GM12892 (cell line): Measurements from ENCODE around the gene NMUR2.

Experiments
- DNase-seq: peaks from one replicate; pipeline ENCODE4 v3.0.0; 2011; ENCODE audit not compliant: insufficient read length
- FAIRE-seq: peaks from 2 replicates; lab custom pipeline; 2011; peaks lifted over from hg19 to GRCh38; lab: Jason Lieb, UNC
- POLR2A ChIP-seq: IDR thresholded peaks from 2 replicates; pipeline ENCODE4 v1.6.1; 2011; ENCODE audit warnings: low read depth, low read length, control low read depth
- POLR2AphosphoS5 ChIP-seq: IDR thresholded peaks from 2 replicates; pipeline ENCODE4 v1.6.1; 2011; ENCODE audit warnings: low read depth, low read length, control low read depth
- TAF1 ChIP-seq: IDR thresholded peaks from 2 replicates; pipeline ENCODE4 v1.6.1; 2011; ENCODE audit warnings: low read depth, mild to moderate bottlenecking, control low read depth, low read length, borderline replicate concordance

Gene NMUR2

GRCh38 chr5:152393441-152393840, 11.6 kb downstream of the NMUR2 start:
- FAIRE-seq (no peak), DNase-seq (no peak)
- TF ChIP-seq TAF1 (no peak), POLR2A (no peak), POLR2AphosphoS5 (no peak)

DNA sequence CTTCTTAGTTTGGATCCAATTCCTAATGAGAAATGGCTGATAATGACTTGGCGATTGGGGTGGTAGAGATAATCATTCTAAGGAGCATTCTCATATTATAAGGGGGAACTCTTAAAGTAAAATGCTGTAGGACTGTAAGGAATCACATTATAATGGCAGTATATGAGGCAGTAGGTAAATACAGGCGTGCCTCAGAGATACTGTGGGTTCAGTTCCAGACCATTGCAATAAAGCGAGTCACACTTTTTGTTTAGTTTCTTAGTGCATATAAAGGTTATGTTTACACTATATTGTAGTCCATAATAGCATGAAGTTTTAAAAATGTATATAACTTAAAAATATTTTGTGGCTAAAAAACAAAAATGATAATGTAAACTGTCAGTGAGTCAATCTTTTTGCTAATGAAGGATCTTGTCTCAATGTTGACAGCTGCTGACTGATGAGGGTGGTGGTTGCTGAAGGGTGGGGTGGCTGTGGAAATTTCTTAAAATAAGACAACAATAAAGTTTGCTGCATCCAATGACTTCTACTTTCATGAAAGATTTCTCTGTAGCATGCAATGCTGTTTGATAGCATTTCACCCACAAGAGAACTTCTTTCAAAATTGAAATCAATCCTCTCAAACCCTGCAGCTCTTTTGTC, 15.8 kb downstream of the NMUR2 start:
- FAIRE-seq, result no peak
- no peak for DNase-seq
- TF ChIP-seq POLR2A (no peak), TAF1 (no peak), POLR2AphosphoS5 (no peak)

GRCh38 chr5:152388610-152389009, 16.5 kb downstream of the NMUR2 start:
- FAIRE-seq (no peak), DNase-seq (no peak)
- no peak for TF ChIP-seq POLR2AphosphoS5
- TF ChIP-seq POLR2A, result no peak
- TF ChIP-seq TAF1, result no peak

GRCh38 chr5:152380415-152381123, 24.5 kb downstream of the NMUR2 start:
- FAIRE-seq, result no peak

DNA sequence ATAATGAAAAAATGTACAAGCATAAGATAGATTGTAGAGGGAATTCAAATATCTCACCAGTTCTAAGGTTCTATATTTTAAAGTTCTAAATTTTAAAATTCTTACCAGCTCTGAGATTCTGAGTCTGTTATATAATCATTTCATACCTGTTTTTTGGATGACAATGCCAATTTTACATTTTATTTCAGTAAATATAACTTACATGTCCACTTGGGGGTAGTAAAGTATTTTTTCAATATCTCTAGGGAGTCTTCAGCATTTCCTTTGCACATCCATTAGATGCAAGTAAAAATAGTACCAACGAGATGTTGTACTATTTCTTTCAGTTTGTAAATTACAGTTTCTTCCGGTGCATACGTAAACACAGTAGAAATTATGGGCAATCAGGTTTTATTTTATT, 25.7 kb downstream of the NMUR2 start:
- TF ChIP-seq TAF1 (no peak), POLR2AphosphoS5 (no peak), POLR2A (no peak)
- DNase-seq (no peak), FAIRE-seq (no peak)

More at GRCh38 chr5:152380415-152381123, 24.5 kb downstream of the NMUR2 start:
- TF ChIP-seq POLR2A, result no peak
- no peak for TF ChIP-seq TAF1
- TF ChIP-seq POLR2AphosphoS5, result no peak
- no peak for DNase-seq

DNA sequence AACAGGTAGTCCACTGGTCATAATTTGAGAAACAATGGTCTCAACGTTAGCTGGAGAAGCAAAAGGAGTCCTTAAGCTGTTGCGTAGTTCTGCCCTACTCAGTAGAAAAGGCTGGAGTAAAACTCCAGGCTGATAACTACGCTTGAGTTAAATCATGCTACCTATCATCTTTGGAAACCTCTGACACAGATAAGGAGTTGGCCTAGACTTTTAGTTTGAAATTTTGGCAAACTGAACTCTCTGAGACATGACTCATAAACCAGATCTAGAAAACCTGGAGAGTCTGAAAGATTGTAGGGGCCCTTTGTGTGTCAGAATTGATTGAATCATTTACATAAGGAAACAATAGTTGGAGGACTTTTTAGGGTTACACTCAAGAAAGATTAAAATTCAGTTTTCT, 26.3 kb downstream of the NMUR2 start:
- no peak for DNase-seq
- TF ChIP-seq POLR2AphosphoS5 (no peak), POLR2A (no peak), TAF1 (no peak)
- no peak for FAIRE-seq

GRCh38 chr5:152376886-152377285, 28.2 kb downstream of the NMUR2 start:
- FAIRE-seq (no peak), DNase-seq (no peak)
- TF ChIP-seq POLR2AphosphoS5 (no peak), POLR2A (no peak), TAF1 (no peak)

GRCh38 chr5:152374711-152375275, 30.3 kb downstream of the NMUR2 start:
- DNase-seq, result no peak
- TF ChIP-seq POLR2A (no peak), TAF1 (no peak), POLR2AphosphoS5 (no peak)
- no peak for FAIRE-seq

DNA sequence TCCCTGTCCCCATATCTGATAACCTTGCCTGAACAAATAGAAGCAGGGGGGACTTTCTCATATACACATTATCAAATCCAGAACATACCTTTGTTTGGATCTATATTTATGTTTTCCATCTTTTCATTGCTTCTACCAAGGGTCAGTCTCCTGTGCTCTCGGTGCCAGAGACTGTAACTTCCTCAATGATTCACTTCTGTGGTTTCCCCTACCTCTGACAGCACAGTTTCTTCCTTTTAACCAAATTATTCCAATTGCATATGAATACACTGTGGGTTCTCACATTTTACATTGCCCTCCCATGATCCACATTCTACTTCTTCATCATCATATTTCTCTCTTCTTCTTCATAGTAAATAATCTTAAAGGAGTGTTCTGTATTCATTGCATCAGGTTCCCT, 32.2 kb downstream of the NMUR2 start:
- no peak for TF ChIP-seq TAF1
- TF ChIP-seq POLR2A, result no peak
- no peak for TF ChIP-seq POLR2AphosphoS5
- DNase-seq, result no peak

GRCh38 chr5:152369298-152369697, 35.8 kb downstream of the NMUR2 start:
- no peak for TF ChIP-seq TAF1
- TF ChIP-seq POLR2AphosphoS5, result no peak
- no peak for TF ChIP-seq POLR2A
- DNase-seq (no peak), FAIRE-seq (no peak)

More for the DNA sequence above, 32.2 kb downstream of the NMUR2 start:
- FAIRE-seq, result no peak

GRCh38 chr5:152367554-152367953, 37.5 kb downstream of the NMUR2 start:
- TF ChIP-seq TAF1 (no peak), POLR2A (no peak), POLR2AphosphoS5 (no peak)
- no peak for FAIRE-seq
- DNase-seq, result no peak

DNA sequence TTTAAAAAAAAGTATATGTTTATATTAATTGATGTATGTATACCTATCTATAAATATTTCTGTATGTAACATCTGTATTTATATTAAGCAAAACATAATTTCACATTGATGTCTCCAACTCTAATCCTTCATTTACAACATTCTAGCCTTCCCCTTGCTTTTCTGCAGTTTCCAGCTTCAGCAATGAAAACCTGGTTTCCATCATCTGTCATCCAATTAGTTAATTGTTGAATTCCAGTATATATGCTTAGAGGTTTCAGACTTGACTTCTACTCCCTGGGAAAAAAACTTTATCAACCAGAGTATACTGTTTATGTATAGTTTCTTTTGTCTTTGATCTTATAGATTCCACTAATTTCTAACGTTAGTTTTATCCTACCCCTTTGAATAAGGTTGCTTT, 38.4 kb downstream of the NMUR2 start:
- FAIRE-seq, result no peak
- TF ChIP-seq POLR2AphosphoS5, result no peak
- TF ChIP-seq TAF1, result no peak
- no peak for TF ChIP-seq POLR2A
- no peak for DNase-seq
